GM12878 (cell line): Measurements from ENCODE around the gene PRKCB. TPM values are rescaled to one million over a fixed set of nuclear protein-coding genes. Genes with fewer than 3 reads are reported as not detected.

Source experiments
- ATAC-seq: fragments of 200-7000 bp; cut with Tn5 transposase; 3 replicates; pipeline ENCODE4 v1.9.1; 2020; ENCODE audit warnings: mild to moderate bottlenecking, moderate library complexity
- BruUV-seq: library from RNA; stranded (reverse); fragments of 400-500 nt; replicated peaks from 2 replicates; lab custom pipeline; 2021; lab: Mats Ljungman, UMichigan
- CTCF ChIA-PET: fragments of 300-600 bp; sonication (Branson Sonifier 250); formaldehyde crosslinking; extraction: SDS; loops from one replicate; lab custom pipeline; 2021; ENCODE audit warnings: inconsistent platforms; lab: Yijun Ruan, JAX
- POLR2A ChIA-PET: fragments of 350-600 bp; formaldehyde crosslinking; extraction: SDS; loops from one replicate; lab custom pipeline; 2021; ENCODE audit warnings: inconsistent platforms; lab: Charles Lee
- RAD21 ChIA-PET: fragments of 300-600 bp; sonication (Branson Sonifier 250); formaldehyde crosslinking; loops from one replicate; lab custom pipeline; 2023; ENCODE audit warnings: antibody characterized with exemption; ENCODE audit not compliant: unreplicated experiment; lab: Charles Lee
- SMC1A ChIA-PET: fragments of 300-600 bp; sonication (Branson Sonifier 250); formaldehyde crosslinking; loops from one replicate; lab custom pipeline; 2023; ENCODE audit not compliant: unreplicated experiment, uncharacterized antibody; lab: Charles Lee
- DNase-seq: peaks from one replicate; pipeline ENCODE4 v3.0.0-alpha.2; 2011; ENCODE audit warnings: low read depth, low spot score
- FAIRE-seq: peaks from 3 replicates; lab custom pipeline; 2011; peaks lifted over from hg19 to GRCh38; lab: Jason Lieb, UNC
- H2AFZ ChIP-seq: 2 replicates; pipeline ENCODE4 v1.6.0; 2011; ENCODE audit warnings: low read depth, low read length, control low read depth; ENCODE audit not compliant: control insufficient read depth
- H3K27ac ChIP-seq: 2 replicates; pipeline ENCODE4 v1.5.1; 2011; ENCODE audit warnings: control low read depth; ENCODE audit not compliant: control insufficient read depth, insufficient read depth
- H3K27me3 ChIP-seq, 2 experiments: replicated peaks in 1 of 2; 2 replicates each; pipeline versions ENCODE4 v1.6.0 to v1.6.1; 2011; ENCODE audit warnings: low read length in 1 of 2; ENCODE audit not compliant: control insufficient read depth in 2 of 2, insufficient read depth in 2 of 2
- H3K36me3 ChIP-seq, 2 experiments: 2 replicates each; pipeline ENCODE4 v1.5.1; 2011; ENCODE audit warnings: low read length in 1 of 2; ENCODE audit not compliant: control insufficient read depth in 2 of 2, insufficient read depth in 2 of 2
- H3K4me1 ChIP-seq: 2 replicates; pipeline ENCODE4 v1.6.1; 2011; ENCODE audit warnings: mild to moderate bottlenecking, low read length, moderate library complexity, mixed read lengths; ENCODE audit not compliant: control insufficient read depth, insufficient read depth
- H3K4me2 ChIP-seq: 2 replicates; pipeline ENCODE4 v1.6.0; 2011; ENCODE audit warnings: control low read depth; ENCODE audit not compliant: control insufficient read depth, insufficient read depth
- H3K4me3 ChIP-seq: fragments of 200-600 bp; sonication (generic); 2 replicates; pipeline ENCODE4 v1.5.1; 2016
- H3K79me2 ChIP-seq: 2 replicates; pipeline ENCODE4 v1.6.0; 2011; ENCODE audit warnings: low read length; ENCODE audit not compliant: control insufficient read depth, insufficient read depth
- H3K9ac ChIP-seq: 2 replicates; pipeline ENCODE4 v1.8.0; 2011; ENCODE audit warnings: low read length, control low read depth, mixed read lengths; ENCODE audit not compliant: control insufficient read depth, insufficient read depth
- H3K9me3 ChIP-seq: replicated peaks from 3 replicates; pipeline ENCODE4 v1.5.1; 2011; ENCODE audit warnings: mild to moderate bottlenecking, low read length; ENCODE audit not compliant: control insufficient read depth, insufficient read depth
- H4K20me1 ChIP-seq: 2 replicates; pipeline ENCODE4 v1.6.0; 2011; ENCODE audit not compliant: control insufficient read depth, insufficient read depth
- ATF7 ChIP-seq: fragments of 450-650 bp; IDR thresholded peaks from 2 replicates; pipeline ENCODE4 v1.6.1; 2016; ENCODE audit warnings: low read depth, mild to moderate bottlenecking
- NKRF ChIP-seq: fragments of 450-650 bp; conservative IDR thresholded peaks from 2 replicates; pipeline ENCODE4 v1.6.1; 2017; ENCODE audit warnings: mild to moderate bottlenecking, moderate library complexity
- NR2C1 ChIP-seq: fragments of 450-650 bp; IDR thresholded peaks from 2 replicates; pipeline ENCODE4 v1.6.1; 2017; ENCODE audit warnings: antibody characterized with exemption, mild to moderate bottlenecking, moderate library complexity
- RAD21 ChIP-seq: IDR thresholded peaks from 2 replicates; pipeline ENCODE4 v1.6.1; 2011; ENCODE audit warnings: mild to moderate bottlenecking, low read depth, low read length, moderate library complexity; ENCODE audit not compliant: insufficient read depth
- RUNX3 ChIP-seq: IDR thresholded peaks from 2 replicates; pipeline ENCODE4 v1.6.1; 2012; ENCODE audit warnings: low read length, inconsistent platforms
- SMC3 ChIP-seq: IDR thresholded peaks from 2 replicates; pipeline ENCODE4 v1.6.1; 2011; ENCODE audit warnings: low read length, improper control_type of control experiment, borderline replicate concordance
- ZBED1 ChIP-seq: IDR thresholded peaks from 2 replicates; pipeline ENCODE4 v1.6.1; 2016; ENCODE audit warnings: borderline replicate concordance
- ZNF687 ChIP-seq: fragments of 450-650 bp; IDR thresholded peaks from 2 replicates; pipeline ENCODE4 v1.6.1; 2017; ENCODE audit warnings: mild to moderate bottlenecking, moderate library complexity
- WGBS: methylation state at CpG from one replicate; pipeline ENCODE4 v1.1.6; 2016; ENCODE audit warnings: low lambda C conversion rate; ENCODE audit not compliant: insufficient replicate concordance, insufficient coverage; ENCODE audit errors: missing lambda C conversion rate; 5-methylcytosine and 5-hydroxymethylcytosine counted together
- in situ Hi-C: fragments of 300-500 bp; cut with MboI; formaldehyde crosslinking; loops from 9 replicates; pipeline ENCODE4 v1.14.3; 2018; ENCODE audit warnings: mixed read lengths
- intact Hi-C: fragments of 100-400 bp; cut with micrococcal nuclease; formaldehyde crosslinking; loops from one replicate; pipeline ENCODE4 v1.14.2; 2022; ENCODE audit not compliant: unreplicated experiment
- polyA plus RNA-seq, 11 experiments: library from polyadenylated mRNA; depleted of rRNA in 4 of 11; unstranded in 6 of 11; stranded (reverse) in 5 of 11; fragments of >200 nt; fragmentation: Nextera tagmentation in 4 of 11; fragmentation: Illumina TruSeq in 1 of 11; extraction: Ambion mirVana in 4 of 11; extraction: Trizol in 1 of 11; gene quantifications; 1 replicate in 1 of 11; 2 replicates in 10 of 11; pipeline versions ENCODE4 v1.2.1 to v1.2.3, GENCODE V29; 2011 to 2016; ENCODE audit warnings: inconsistent platforms in 2 of 11, missing spikeins in 2 of 11, low read depth in 1 of 11
- total RNA-seq, 4 experiments: library from RNA; depleted of rRNA in 3 of 4; stranded (reverse); fragments of >200 nt in 3 of 4; fragmentation: Illumina TruSeq in 1 of 4; extraction: Trizol in 1 of 4; gene quantifications; 2 replicates each; pipeline versions ENCODE4 v1.2.1 to v1.2.3, GENCODE V29; 2013 to 2021
- TF ChIP-seq, protein P1 (sequence below), 3 experiments: IDR thresholded peaks in 2 of 3; conservative IDR thresholded peaks in 1 of 3; 2 replicates each; pipeline ENCODE4 v1.5.1; 2011; ENCODE audit warnings: low read depth in 3 of 3, low read length in 3 of 3, mild to moderate bottlenecking in 3 of 3, control low read depth in 2 of 3, moderate library complexity in 2 of 3, inconsistent platforms in 1 of 3, mixed read lengths in 1 of 3; ENCODE audit not compliant: control insufficient read depth in 2 of 3, insufficient read depth in 1 of 3; ENCODE audit errors: extremely low read depth in 1 of 3

The PRKCB gene
- total and polyA plus RNA-seq, 10 of the 15 experiments (the other 5 are each of a cell fraction or from before 2014, with no cell fraction given), result 21.4 to 158 (median 97.3) TPM

- in situ Hi-C loops, result loop anchor here (5.0 to 10.0 kb wide), 3 partner anchors 211 to 518 kb away; no protein-coding TSS in a partner anchor
Measured at GRCh38 chr16:24253192-24253591, 417.4 kb downstream of the PRKCB start.

More at GRCh38 chr16:24253192-24253591, 417.4 kb downstream of the PRKCB start:
- peak; percentile 95 for ATAC-seq
- H3K4me3 ChIP-seq, result no peak overlapping the region
- under 1% methylated on average over 7 of the region's 7 CpGs for WGBS
- ChIA-PET RAD21 (interaction anchor here (1.0 to 2.2 kb wide), 9 partner anchors 182 to 519 kb away, joined by 3 to 14 read pairs (median 5); no protein-coding TSS in a partner anchor), CTCF (interaction anchor here (0.6 to 3.2 kb wide), 42 partner anchors 9 to 528 kb away, joined by 3 to 32 read pairs (median 4); no protein-coding TSS in a partner anchor)
- no peak for DNase-seq
- TF ChIP-seq ATF7, result 0 out of 2 replicates have a peak, but pooled peaks have one; percentile 26
- TF ChIP-seq NR2C1, result no peak
- peak; percentile 73; the same call in 1 of the 2 replicates for TF ChIP-seq SMC3
- TF ChIP-seq, protein P1, sequence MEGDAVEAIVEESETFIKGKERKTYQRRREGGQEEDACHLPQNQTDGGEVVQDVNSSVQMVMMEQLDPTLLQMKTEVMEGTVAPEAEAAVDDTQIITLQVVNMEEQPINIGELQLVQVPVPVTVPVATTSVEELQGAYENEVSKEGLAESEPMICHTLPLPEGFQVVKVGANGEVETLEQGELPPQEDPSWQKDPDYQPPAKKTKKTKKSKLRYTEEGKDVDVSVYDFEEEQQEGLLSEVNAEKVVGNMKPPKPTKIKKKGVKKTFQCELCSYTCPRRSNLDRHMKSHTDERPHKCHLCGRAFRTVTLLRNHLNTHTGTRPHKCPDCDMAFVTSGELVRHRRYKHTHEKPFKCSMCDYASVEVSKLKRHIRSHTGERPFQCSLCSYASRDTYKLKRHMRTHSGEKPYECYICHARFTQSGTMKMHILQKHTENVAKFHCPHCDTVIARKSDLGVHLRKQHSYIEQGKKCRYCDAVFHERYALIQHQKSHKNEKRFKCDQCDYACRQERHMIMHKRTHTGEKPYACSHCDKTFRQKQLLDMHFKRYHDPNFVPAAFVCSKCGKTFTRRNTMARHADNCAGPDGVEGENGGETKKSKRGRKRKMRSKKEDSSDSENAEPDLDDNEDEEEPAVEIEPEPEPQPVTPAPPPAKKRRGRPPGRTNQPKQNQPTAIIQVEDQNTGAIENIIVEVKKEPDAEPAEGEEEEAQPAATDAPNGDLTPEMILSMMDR (IDR thresholded peaks at IDR 0.05 in 2 of 3, conservative IDR thresholded peaks at IDR 0.05 in 1 of 3; ENCODE audit: control insufficient read depth in 2 of 3, extremely low read depth in 1 of 3, insufficient read depth in 1 of 3, low read depth in 3 of 3, low read length in 3 of 3), result peak; percentile 60 to 78 (median 71)
- no peak for TF ChIP-seq ZNF687
- TF ChIP-seq RUNX3, result no peak
- peak; percentile 62 for TF ChIP-seq RAD21
- no peak for TF ChIP-seq ZBED1
- no peak for TF ChIP-seq NKRF
- TF ChIP-seq, all 136 proteins: peak for 4
- Histone ChIP-seq H3K79me2 (no peaks in the 10 kb centered on the region), H3K4me1 (no peaks in the 10 kb centered on the region), H3K36me3 (no peaks in the 10 kb centered on the region), H2AFZ (no peak overlapping the region), H3K9me3 (no peaks in the 10 kb centered on the region), H4K20me1 (no peaks in the 10 kb centered on the region), H3K27me3 (peaks cover 0 to 5% of the 10 kb centered on the region in 2 experiments; a peak in 3 of 4 replicates), H3K9ac (no peak overlapping the region), H3K27ac (no peak overlapping the region), H3K4me2 (no peak overlapping the region)
- no TSS peak for BruUV-seq
- ChIA-PET POLR2A (no interaction called here), SMC1A (interaction anchor here (0.6 to 2.7 kb wide), 16 partner anchors 9 to 536 kb away, joined by 3 to 17 read pairs (median 4); no protein-coding TSS in a partner anchor)
- intact Hi-C loops, result loop anchor here (2.0 to 10.0 kb wide), 4 partner anchors 58 to 516 kb away; no protein-coding TSS in a partner anchor
- FAIRE-seq, result peak; percentile 41
